ENCODE results near the gene SREK1.
"Not testable (repeated sequence)": the region's sequence is repeated elsewhere in the genome, so short reads cannot be mapped to it uniquely, and the experiment has no call there.

SREK1 gene

DNA sequence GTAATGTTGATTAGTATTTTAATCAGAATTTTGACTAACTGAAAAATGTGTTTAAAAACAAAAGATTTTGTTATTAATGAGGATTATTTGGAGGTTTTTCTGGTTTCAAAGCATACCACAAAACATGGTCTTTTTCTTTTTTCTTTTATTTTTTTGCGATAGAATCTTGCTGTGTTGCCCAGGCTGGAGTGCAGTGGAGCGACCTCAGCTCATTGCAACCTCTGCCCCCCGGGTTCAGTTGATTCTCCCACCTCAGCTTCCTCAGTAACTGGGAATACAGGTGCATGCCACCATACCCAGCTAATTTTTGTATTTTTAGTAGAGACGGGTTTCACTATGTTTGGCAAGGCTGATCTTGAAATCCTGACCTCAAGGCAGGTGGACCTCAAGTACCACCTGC, 24.1 kb downstream of the SREK1 start:
- no peak for DNase-seq

DNA sequence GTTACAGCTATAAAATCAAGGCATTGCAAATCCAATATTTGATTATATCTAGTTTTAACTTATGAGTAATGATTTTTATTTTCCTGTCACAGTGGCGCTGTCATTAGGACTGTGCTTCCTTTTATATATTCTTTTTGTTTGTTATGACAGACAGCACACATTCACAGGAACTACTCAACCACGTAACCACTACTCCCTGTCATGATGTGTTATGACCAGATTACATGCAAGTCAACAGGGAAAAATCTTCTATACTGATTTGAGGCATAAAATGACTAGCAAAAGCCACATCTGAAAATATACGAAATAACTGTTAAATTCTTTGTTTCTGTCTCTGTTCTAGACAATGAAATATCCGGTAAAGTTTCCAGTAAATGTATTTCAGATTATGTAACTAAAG, 25.4 kb downstream of the SREK1 start:
- no peak for DNase-seq

DNA sequence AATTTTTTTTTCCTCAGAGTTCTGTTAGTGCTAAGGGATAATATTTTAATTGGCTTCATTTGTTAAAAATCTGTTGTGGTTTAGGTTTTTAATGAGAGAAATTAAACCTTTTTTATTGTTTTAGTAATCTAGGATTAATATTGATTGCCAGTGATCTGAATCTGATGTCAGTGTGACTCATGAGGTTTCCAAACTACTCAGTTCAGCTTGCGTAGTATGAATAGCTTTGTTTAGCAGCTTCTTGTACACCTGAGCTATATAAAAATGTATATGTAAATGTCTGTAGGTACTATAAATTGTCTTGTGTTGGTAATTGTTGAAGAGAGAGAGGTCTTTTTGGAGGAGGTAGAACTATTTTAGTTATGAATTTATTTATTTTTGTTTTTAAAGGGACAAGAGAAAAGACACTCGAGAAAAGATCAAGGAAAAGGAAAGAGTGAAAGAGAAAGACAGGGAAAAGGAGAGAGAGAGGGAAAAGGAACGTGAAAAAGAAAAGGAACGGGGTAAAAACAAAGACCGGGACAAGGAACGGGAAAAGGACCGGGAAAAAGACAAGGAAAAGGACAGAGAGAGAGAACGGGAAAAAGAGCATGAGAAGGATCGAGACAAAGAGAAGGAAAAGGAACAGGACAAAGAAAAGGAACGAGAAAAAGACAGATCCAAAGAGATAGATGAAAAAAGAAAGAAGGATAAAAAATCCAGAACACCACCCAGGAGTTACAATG, 26.3 kb downstream of the SREK1 start:
- DNase-seq = no peak

DNA sequence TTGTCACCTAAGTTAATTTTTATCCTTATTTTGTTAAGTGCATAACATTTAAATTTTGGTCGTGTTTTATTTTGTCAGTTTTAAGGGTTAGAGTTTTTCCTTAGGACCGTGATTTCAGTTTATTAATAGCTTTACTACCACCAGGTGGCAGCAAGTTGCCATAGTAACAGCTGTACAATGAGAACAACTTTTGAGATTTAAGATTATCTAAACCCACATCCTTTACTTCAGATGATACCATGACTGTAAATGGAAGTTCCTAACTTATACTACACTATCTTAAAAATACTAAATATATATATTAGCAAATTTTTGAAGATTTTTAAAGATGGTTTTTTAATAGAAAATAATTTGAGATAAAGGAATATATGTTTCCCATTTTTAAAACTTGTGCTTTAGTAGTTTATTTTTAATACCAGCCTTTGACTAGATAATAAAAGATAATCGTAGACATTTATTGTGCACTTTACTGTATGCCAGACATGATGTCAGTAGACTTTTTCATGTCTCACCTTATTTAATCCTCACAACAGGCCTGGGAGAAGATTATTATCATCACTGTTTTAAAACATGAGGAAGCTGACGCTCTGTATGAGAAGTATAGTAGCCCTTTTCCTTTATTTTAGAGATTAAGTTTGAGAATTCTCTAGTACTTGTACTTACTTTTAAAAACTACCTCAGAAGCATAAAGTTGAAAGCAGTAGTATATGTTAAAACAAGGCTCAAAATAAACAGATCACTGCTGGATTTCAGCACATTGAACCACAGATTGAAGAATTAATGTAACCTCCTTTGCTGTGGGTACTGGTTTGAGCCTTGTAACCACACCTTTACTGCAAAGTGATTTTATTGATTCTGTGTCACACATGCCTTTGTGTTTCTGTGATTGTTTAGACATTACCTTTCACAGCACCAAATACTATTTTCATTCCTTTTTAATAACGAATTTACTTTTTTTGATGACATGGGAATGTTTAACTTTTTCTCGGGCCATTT, 27.5 kb downstream of the SREK1 start:
- DNase-seq = peak; percentile 55

DNA sequence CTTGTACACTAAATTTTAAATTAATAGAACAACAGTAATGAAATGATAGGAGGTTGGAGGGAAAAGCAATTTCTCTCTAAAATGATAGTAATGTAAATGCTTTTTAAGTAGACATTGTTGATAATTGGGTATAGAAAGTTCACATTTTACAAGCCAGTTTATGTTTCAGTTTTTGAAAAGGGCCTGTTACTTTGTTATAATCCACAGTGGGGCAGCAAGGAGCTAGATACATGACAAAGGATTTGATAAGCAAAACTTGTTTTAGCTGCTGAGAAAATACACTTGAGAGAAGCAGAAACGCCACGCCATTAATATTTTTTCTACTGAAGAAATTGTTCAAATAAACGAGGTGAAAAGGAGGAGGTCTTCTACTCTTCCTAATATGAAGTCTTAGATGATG, 30.2 kb downstream of the SREK1 start:
- DNase-seq = no peak

DNA sequence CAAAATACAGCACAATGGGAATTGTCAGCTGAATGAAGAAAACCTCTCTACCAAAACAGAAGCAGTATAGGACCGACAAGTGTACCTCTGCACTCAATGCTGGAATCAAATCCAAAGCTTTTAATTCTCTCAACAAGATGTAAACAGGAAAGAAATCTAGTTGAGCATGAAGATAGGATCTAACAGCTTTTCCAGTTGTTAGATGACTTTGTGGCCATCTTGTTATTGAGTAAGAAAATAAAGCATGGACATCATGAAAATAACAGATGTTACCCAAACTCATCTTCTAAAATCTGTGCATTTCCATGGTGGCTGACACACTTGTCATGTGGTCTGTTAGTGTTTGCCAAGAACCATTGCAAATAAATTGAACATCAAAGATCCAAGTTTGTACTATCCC, 34.7 kb downstream of the SREK1 start:
- no peak for DNase-seq

DNA sequence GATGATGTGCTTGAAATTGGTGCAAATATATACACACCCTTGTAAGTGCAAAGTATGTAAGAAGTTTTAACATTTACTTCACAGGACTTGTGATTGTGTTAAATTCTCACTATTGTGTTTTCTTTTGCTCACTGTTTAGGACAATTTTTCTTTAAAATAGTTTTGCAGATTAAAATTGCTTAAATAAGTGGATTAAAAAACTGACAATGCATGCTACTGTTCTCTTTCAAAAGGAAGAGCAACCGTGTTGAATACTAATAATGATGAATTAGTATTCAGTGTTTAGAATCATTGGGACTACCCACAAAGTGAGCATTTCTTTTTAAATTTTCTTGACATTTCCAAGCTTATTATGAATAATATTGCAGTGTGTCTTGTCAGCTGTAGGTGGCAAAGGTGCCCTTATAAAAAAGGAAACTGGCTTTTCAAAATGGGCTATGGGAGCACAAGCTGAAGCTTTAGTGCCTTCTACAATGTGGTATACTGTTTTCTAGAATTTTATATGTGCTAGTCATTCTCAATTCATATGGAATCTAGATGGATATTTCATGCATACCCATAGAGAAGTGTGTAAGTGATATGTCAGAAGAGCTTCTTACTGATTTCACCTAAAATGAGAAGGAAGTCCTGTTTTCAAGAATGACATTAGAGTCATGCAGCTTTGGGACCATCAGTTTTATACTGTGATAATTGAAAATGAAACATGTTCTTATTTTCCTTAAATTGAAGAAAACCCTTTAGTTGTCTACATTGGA, 35.4 kb downstream of the SREK1 start:
- no peak for DNase-seq

DNA sequence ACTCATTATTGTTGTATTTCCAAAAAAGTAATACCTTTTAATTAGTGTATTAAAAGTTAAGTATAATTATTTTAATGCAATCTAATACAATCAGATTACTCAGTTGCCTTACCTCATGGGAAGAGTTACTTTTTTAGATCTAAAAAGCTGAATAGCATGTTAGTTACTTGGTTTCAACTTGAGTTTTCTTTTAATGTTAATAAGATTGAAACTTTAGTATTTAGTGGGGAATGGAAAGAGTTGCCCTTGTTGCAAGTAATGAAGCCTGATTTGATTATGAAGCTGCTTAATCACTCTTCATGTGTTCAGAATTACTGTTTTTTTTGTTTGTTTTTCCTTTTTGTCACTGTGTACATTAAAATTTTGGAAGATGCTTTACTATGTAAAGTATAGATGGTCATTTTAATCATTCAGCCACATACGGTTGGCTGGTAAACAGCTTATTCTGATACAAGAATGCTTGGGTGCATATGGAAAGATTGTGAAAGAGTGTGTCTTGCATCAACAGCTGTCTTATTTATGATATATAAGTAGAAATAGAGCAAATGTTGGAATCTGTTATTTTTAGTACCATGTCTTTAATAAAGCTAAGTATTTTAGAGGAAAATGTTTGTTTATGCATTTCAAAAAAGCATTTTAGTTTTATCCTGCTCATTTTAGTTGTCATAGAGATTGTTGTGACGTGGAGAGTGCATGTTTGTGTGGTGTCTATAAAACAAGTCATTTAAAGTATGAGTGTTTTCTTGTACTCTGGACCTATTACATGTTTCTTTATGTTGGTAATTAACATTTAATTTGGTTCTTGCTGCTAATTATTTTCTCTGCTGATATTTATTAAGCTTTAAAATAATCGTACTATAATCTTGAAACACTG, 36.4 kb downstream of the SREK1 start:
- DNase-seq = no peak

DNA sequence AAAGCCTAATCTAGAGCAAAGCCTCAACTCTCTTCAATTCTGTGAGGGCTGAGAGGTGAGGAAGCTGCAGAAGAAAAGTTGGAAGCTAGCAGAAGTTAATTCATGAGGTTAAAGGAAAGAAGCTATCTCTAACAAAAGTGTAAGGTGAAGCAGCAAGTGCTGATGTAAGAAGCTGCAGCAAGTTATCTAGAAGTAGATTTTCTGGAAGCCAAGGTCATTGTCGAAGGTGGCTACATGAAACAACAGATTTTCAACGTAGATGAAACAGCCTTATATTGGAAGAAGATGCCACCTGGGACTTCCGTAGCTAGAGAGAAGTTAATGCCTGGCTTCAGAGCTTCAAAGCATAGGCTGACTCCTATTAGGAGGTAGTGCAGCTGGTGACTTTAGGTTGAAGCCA, 42.0 kb downstream of the SREK1 start:
- DNase-seq = no peak

DNA sequence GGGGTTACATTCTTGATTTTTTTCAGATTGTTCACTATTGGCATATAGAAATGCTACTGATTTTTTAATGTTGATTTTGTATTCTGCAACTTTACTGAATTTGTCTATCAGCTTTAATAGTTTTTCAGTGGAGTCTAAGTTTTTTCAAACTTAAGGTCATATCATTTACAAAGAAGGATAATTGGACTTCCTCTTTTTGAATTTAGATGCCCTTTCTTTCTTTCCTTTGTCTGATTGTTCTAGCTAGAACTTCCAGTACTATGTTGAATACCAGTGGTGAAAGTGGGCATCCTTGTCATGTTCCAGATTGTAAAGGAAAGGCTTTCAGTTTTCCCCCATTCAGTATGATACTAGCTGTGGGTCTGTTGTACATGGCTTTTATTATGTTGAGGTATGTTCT, 49.3 kb downstream of the SREK1 start:
- DNase-seq = no peak

DNA sequence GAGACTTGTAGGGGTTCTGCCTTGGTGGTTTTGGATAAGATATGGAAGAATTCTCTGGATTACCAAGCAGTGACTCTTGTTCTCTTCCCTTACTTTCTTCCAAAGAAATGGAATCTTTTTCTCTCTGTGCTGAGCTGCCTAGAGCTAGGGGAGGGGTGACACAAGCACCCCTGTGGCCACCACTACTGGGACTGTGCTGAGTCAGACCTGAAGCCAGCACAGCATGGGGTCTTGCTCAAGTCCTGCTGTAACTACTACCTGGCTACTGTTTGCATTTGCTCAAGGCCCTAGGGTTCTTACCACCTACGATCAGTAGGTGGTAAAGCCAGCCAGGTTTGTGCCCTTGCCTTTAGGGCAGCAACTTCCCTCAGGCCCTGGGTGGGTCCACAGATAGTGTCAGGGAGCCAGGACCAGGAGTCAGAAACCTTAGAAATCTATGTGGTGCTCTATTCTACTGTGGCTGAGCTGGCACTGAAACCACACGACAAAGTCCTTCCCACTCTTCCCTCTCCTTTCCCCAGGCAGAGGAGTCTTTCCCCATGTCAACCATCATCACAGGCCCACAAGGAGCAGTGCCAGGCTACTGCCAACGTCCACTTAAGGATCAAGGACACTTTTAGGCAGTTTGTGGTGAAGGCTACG, 53.8 kb downstream of the SREK1 start:
- no peak for DNase-seq

DNA sequence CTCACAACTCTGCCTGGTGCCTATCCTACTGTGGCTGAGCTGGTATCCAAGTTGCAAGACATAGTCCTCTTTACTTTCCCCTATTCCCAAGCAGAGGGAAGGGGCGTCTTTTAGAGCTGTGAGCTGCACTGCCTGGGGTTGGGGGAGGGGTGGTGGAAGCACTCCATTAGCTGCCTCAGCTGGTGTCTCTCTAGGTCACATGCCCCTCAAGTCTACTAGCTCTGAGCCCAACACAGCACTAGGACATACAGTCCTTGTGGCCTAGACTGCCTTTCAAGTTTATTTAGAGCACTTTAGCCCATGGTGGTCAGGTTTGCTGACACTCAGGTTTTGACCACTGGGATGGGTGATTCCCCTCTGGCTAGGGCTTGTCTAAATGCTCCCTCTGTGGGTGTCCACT, 54.7 kb downstream of the SREK1 start:
- no peak for DNase-seq

DNA sequence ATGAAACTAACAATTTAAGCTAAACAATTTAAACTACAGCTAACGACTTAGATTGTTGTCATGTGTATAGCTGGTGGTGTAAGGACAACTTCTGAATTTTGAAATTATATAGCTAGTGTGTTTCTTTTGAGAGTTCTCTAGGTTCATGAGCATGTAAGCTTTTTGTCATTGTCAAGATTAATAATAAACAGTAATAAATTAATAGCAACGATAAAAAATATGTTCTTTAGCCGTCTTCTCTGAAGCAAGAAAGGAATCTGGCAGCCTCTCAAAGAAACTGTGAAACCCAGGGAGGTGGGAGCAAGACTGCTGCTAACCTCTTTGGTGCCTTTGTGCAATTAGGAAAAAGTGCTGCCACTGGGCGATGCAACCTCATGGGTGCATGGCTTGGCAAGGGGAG, 59.4 kb downstream of the SREK1 start:
- no peak for DNase-seq

DNA sequence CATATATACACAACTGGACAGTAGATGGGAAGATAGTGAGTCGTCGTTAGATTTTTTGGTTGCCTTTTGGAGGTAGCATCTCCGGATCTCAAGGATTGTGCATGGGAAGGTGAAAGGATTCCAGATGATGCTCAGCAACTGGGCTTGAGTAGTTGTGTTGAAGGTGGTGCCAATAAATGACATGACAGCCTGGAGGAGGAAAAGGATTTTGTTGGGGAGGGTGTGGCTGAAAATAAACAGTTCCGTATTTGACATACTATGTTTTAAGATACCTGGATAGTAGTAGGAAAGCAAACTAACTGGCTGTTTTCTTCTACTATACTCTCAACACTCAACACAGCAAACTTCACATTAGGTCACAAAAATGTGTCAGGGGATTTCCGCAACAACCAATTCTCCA, 62.4 kb downstream of the SREK1 start:
- DNase-seq = no peak

DNA sequence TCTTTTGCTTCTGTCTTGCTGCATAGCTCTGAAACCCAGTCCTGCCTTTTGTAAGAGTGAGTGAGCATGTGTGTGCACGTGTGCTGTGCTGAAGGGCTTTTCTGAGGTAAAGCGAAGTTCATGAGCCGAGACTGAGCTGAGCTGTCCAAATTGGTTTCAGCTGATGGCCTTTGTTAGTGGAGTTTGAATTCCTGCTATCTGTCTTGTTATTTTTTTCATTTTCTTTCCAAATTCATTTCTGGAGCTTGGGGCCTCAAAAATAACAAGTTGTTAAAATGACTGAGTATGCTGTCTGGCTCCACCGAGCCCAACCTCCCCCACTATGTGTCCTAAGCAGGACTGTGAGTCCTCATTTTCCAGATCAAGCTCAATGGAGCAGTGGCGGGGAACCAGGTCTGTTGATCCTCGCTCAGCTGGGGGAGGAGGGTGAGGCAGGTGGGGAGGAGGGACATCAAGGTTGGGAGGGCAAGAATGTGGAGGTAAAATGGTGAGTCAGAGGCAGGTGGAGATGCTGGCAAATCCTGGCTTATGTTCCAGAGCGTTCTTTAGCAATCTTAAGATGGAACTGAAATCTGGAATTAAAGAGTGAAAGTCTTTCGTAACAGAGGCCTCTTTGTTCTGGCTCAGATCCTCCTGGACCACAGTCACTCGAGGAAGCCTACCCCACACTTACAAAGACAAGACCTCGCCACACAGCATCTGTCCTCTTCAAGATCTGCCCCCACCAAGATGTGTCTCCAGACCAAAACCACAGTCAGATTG, 63.9 kb downstream of the SREK1 start:
- DNase-seq = peak; percentile 46

DNA sequence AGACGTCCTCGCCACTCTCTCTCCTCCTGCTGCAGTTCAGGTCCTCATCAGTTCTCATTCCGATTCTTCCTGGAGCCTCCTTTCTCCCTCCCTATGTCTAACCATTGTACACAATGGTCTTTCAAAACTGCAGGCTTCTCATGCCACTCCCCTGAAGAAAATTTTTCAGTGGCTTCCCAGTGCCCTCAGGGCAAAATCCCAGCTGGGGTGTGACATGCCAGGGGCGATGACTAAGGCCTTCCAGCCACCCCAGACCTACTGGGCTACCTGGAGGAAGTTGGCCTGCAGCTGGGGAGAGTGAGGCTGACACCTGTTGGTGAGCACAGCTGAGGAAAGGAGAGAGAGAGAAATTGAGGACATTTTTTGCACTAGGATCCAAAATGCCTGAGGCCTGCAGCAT, 65.2 kb downstream of the SREK1 start:
- DNase-seq = no peak

DNA sequence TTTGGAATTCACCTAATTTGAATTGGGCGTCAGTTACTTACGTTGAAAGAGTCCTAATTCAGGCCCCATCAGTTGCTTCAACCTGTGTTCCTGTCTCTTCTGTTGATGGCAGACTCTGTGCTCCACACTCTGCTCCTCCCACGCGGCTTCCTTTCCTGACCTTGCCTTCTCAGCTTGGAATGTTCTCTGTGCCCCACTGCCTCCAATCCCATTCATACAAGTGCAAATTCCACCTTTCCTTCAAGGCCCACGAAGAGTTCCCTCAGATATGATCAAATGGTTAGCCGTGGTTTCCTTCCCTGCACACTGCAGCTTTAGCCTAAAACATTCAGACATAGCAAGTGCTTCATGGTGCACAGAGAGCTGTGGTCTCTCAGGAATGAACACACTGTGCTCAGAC, 65.7 kb downstream of the SREK1 start:
- DNase-seq = no peak

DNA sequence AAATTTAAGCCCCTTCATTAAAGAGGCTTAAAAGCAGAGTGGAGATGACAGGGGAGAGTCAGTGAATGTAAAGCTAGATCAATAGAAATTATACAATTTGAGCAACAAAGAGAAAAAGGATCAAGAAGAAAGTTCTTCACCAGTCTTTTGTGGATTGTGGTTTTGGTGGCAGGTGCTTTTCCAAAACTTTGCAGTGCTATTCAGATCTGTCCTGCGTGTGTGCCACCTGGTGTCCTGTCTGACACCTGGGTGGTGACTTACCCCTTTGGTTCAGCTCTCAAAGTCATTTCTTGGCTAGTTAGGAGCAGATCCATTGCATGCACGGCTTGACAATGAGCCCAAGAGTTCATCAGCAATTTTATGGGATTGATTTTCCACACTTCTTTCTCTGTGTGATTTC, 69.4 kb downstream of the SREK1 start:
- DNase-seq = no peak

DNA sequence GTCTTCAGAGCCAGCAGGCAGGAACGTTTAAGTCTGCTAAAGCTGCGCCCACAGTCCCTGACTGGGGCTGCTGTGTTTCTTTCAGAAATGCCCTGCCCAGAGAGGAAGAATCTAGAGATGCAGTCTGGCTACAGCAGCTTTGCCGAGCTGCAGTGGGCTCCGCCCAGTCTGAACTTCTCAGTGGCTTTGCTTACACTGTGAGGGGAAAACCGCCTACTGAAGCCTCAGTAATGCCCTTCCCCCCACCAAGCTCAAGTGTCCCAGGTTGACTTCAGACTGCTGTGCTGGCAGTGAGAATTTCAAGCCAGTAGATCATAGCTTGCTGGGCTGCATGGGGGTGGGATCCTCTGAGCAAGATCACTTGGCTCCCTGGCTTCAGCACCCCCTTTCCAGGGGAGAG, 78.4 kb downstream of the SREK1 start:
- no peak for DNase-seq

DNA sequence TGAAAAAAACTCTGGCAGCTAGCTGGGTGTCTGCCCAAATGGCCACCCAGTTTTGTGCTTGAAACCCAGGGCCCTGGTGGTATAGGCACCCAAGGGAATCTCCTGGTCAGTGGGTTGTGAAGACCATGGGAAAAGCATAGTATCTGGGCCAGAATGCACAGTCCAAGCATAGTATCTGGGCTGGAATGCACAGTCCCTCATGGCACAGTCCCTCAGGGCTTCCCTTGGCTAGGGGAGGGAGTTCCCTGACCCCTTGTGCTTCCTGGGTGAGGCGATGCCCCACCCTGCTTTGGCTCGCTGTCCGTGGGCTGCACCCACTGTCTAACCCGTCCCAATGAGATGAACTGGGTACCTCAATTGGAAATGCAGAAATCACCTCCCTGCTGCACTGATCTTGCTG, 78.8 kb downstream of the SREK1 start:
- not testable (repeated sequence) for DNase-seq

DNA sequence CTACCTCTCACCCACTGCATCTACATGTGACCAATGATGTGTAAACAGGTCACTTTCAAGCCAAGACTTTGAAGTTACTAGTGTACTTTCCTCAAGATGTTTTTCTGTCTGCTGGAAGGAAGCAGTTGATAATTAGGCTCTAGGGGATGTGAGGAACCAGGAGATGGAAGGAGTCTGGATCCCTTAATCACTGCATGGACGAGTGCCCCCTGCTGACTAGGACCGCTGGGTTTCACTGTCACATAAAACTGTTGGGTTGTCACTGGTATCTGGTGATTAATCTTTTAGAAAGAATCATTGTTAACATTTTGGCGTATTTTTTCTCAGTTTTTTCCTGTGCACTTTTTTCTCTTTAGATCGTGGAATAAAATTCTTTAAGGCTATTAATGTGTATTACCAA, 79.5 kb downstream of the SREK1 start:
- DNase-seq = no peak

All from fibroblast of skin of abdomen (primary cell).